ENCODE measurements around the gene MFNG. TPM values are rescaled to one million over a fixed set of nuclear protein-coding genes. Genes with fewer than 3 reads are reported as not detected.

The MFNG gene
- total RNA-seq, 3 donors from 2014 or later = 11.3 to 16.1 (median 13.7) TPM

DNA sequence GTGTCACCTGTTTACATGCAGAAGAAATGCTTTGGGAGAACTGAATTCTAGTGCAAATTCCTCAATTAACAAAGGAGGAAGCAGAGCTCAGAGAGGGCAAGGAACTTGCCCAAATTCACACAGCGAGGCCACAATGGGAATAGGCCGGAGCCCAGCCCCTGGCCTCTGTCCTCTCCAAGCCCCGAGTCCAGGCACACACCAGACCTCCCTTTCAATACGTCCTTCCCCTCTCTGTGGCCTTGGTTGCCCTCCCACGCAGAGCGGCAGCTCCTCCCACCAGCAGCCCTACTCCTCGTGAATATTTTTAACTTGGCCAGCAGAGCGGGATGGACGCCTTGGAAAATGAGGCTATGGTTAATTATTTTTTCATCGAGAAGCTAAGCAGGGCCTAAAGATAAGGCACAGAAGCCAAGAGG is 34.6 kb upstream of the MFNG start:
- intact Hi-C loops (cut with DNase I, micrococcal nuclease) = no loop called here
- H3K4me1 ChIP-seq (ENCODE audit: low read depth) = peaks cover 13% of the 10 kb centered on the region

DNA sequence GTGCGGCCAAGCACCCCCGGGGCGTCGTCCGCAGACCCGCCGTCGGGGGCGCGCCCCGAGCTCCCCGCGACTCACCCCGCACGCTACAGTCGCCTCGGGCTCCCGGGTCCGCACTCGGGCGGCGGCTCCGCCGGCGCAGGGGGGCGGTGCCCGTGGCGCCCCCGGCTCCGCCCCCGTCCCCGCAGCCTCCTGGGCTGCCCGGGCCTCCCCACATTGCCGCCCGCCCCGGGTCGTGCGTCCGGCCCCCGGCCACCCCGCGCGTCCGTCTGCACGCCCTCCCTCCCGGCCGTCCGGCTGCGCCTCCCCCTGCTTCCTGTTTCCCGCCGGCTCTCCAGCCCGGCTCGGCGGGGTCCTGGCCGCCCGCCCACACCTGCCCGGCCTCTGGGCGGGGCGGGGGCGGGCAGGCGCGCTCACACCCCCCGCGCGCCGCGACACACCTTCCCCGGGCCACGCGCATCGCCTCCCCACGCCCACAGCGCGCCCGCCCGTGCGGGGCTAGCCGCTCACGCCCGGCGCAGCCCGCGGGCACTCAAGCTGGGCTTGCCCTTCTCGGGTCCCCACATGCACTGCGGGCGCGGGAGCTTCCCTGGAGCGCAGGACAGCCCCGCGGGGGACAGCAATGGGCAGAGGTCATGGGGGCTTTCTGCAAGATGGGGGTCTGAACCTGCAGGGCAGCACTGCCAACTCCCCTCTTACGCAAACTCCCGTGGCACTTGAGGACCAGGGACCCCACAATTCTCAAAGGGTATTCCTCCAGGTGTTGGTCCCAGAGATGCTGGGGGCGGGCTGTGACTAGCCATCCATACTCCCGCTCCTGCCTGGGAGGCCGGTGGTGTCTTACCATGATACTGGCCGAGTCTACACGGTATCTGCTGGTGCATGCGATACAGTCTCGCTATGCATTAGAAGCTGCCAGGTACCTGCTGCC is 33.3 kb upstream of the MFNG start, which contains the start of gene CARD10:
CARD10 (minus strand) TSS at position 148 of the 928 bp plus-strand sequence. CDS start 215 bp downstream, outside the sequence.
- intact Hi-C loops (cut with DNase I, micrococcal nuclease) = no loop called here
- H3K36me3 ChIP-seq (ENCODE audit: low read depth) = no peaks in the 10 kb centered on the region
- peak in 2 of 3 donors; percentile 68 to 82 for DNase-seq
- H3K9me3 ChIP-seq = no peaks in the 10 kb centered on the region
- TF ChIP-seq, protein P1, sequence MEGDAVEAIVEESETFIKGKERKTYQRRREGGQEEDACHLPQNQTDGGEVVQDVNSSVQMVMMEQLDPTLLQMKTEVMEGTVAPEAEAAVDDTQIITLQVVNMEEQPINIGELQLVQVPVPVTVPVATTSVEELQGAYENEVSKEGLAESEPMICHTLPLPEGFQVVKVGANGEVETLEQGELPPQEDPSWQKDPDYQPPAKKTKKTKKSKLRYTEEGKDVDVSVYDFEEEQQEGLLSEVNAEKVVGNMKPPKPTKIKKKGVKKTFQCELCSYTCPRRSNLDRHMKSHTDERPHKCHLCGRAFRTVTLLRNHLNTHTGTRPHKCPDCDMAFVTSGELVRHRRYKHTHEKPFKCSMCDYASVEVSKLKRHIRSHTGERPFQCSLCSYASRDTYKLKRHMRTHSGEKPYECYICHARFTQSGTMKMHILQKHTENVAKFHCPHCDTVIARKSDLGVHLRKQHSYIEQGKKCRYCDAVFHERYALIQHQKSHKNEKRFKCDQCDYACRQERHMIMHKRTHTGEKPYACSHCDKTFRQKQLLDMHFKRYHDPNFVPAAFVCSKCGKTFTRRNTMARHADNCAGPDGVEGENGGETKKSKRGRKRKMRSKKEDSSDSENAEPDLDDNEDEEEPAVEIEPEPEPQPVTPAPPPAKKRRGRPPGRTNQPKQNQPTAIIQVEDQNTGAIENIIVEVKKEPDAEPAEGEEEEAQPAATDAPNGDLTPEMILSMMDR (IDR thresholded peaks at IDR 0.05) = no peak
- peak within 1 kb of the TSS; percentile 65 for H3K4me3 ChIP-seq
- peak; percentile 74 for ATAC-seq
- peaks cover 13% of the 10 kb centered on the region for H3K4me1 ChIP-seq (ENCODE audit: low read depth)

More for the DNA sequence above, 34.6 kb upstream of the MFNG start:
- DNase-seq = peak in 1 of 3 donors; percentile 42
- TF ChIP-seq, protein P1 (IDR thresholded peaks at IDR 0.05) = no peak
- no peak for ATAC-seq
- Histone ChIP-seq H3K4me3 (no peak overlapping the region), H3K9me3 (no peaks in the 10 kb centered on the region), H3K36me3 (ENCODE audit: low read depth) (no peaks in the 10 kb centered on the region)

DNA sequence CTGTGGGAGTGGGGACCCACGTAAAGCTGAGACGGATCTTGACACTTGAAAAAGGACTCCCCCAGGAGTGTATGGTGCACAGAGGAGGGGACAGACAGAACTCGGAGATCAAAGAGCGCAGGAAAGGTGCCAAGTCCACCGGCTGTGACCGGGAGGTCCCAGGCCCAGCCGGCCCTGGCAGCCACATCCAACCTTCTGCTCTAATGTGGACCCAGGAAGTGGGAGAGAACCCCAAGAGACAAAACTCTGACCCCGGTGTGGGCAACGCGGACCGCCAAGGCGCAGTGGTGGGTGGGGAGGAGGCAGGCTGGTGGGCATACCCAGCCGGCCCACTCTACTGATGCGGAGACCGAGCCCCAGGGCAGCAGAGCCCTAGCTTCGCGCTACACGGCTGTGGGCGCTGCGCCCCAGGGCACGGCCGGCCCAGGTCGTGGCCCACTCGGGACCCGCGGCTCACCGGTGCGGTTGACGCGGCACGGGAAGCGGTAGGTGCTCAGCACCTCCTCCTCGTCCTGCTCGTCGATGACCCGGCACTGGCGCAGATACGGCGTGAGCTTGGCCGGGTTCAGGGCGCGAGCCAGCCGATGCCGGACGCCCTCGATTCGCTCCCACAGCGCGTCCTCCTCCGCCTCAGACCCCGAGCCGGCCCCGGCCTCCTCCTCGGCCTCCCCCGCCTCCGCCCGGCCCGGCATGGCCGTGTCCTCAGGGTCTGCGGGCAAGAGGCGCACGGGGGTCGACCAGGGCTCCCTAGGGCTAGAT is 32.5 kb upstream of the MFNG start:
- DNase-seq (peak in 2 of 3 donors; percentile 60 to 63), ATAC-seq (peak; percentile 39)
- Histone ChIP-seq H3K36me3 (ENCODE audit: low read depth) (no peaks in the 10 kb centered on the region), H3K9me3 (no peaks in the 10 kb centered on the region), H3K4me1 (ENCODE audit: low read depth) (peaks cover 13% of the 10 kb centered on the region), H3K4me3 (peak overlapping the region; percentile 65)
- TF ChIP-seq, protein P1 (IDR thresholded peaks at IDR 0.05) = no peak
- intact Hi-C loops (cut with DNase I, micrococcal nuclease) = no loop called here

DNA sequence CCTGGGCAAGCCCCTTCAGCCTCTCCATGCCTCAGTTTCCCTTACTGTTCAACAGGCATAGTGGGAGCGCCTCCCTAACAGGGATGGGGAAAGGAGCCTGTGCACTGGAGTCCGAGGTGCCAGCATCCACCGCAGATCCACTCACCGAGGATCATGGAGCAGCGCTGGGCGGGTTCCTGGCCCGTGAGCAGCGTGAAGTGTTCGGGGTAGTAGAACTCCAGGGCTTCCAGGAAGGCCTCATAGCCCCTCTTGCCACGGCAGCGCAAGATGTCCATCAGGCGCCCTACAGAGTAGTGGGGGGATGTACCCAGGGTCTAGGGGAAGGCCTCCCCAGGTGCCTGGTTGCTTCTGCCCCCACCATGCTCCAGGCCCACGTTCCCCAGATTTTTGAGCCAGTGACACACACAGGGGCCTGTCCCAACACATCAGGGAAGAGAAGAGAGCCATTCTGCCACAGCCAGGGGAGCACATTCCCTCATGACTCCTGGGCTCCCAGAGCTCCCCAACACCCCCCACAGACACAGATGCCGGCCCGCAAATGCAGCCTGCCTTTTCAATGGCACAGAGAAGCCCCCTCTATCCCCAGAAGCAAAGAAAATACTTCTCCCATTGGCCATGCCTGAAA is 31.8 kb upstream of the MFNG start:
- Histone ChIP-seq H3K4me1 (ENCODE audit: low read depth) (peaks cover 17% of the 10 kb centered on the region), H3K4me3 (no peak overlapping the region), H3K9me3 (no peaks in the 10 kb centered on the region), H3K36me3 (ENCODE audit: low read depth) (no peaks in the 10 kb centered on the region)
- ATAC-seq (no peak), DNase-seq (peak in 1 of 3 donors; percentile 50)
- TF ChIP-seq, protein P1 (IDR thresholded peaks at IDR 0.05) = no peak
- intact Hi-C loops (cut with DNase I, micrococcal nuclease) = no loop called here

DNA sequence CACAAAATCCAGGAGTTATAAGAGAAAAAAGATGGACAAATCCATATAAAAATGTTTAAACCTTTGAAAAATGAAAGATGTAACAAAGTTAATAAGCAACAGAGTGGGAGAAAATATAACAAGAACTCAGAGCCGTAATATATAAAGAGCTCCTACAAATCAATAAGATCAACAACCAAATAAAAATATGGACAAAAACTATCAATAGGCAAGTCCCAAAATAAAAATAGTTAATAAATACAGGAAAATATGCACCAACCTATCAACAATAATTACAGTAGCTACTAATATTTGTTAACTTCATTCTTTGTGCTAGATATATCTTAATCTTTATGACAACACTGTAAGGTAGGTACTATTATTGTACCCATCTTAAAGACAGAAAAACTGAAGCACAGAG is 30.3 kb upstream of the MFNG start:
- Histone ChIP-seq H3K4me1 (ENCODE audit: low read depth) (peaks cover 24% of the 10 kb centered on the region), H3K9me3 (no peaks in the 10 kb centered on the region), H3K4me3 (no peak overlapping the region), H3K36me3 (ENCODE audit: low read depth) (no peaks in the 10 kb centered on the region)
- intact Hi-C loops (cut with DNase I, micrococcal nuclease) = no loop called here
- DNase-seq = no peak
- TF ChIP-seq, protein P1 (IDR thresholded peaks at IDR 0.05) = no peak
- ATAC-seq = no peak

Data from mucosa of descending colon (tissue), 3 donors.